IPS-18c (cell line): Measurements from ENCODE around the gene PGM2L1.
A peak's percentile ranks its signal among the peaks of the same experiment; 100 is the strongest.

ENCODE experiments used
- H3K4me3 ChIP-seq: 2 replicates; pipeline ENCODE4 v1.7.0; 2013; ENCODE audit warnings: low read depth, mild to moderate bottlenecking, low read length, moderate library complexity; ENCODE audit not compliant: insufficient read depth
- H3K9me3 ChIP-seq: one replicate; pipeline ENCODE4 v1.6.1; 2013; ENCODE audit warnings: mild to moderate bottlenecking, low read length, moderate library complexity; ENCODE audit not compliant: control insufficient read depth, insufficient read depth

The PGM2L1 gene

GRCh38 chr11:74322667-74323066 lies 75.6 kb downstream of the PGM2L1 start:
- H3K4me3 ChIP-seq = no peak overlapping the region
- H3K9me3 ChIP-seq = peaks cover 2% of the 10 kb centered on the region

- no peak overlapping the region for H3K4me3 ChIP-seq
- H3K9me3 ChIP-seq = peaks cover 2% of the 10 kb centered on the region
Measured at GRCh38 chr11:74321487-74322188, 76.6 kb downstream of the PGM2L1 start.

- H3K4me3 ChIP-seq = no peak overlapping the region
Measured at GRCh38 chr11:74320538-74320937, 77.7 kb downstream of the PGM2L1 start.

GRCh38 chr11:74319139-74319816 lies 79.0 kb downstream of the PGM2L1 start:
- Histone ChIP-seq H3K4me3 (no peak overlapping the region), H3K9me3 (peaks cover 2% of the 10 kb centered on the region)

More at GRCh38 chr11:74320538-74320937, 77.7 kb downstream of the PGM2L1 start:
- peaks cover 2% of the 10 kb centered on the region for H3K9me3 ChIP-seq

- Histone ChIP-seq H3K9me3 (no peaks in the 10 kb centered on the region), H3K4me3 (no peak overlapping the region)
Measured at GRCh38 chr11:74318241-74318932, 79.8 kb downstream of the PGM2L1 start.

- no peaks in the 10 kb centered on the region for H3K9me3 ChIP-seq
- no peak overlapping the region for H3K4me3 ChIP-seq
Measured at GRCh38 chr11:74316772-74317505, 81.3 kb downstream of the PGM2L1 start.

- Histone ChIP-seq H3K9me3 (no peaks in the 10 kb centered on the region), H3K4me3 (no peak overlapping the region)
Measured at GRCh38 chr11:74312326-74312725, 85.9 kb downstream of the PGM2L1 start.

GRCh38 chr11:74311352-74311926 lies 86.8 kb downstream of the PGM2L1 start, which contains the start of gene P4HA3:
Gene P4HA3, minus strand, starts transcription at chr11:74311640. Its CDS starts 29 bp downstream, at chr11:74311611.
- H3K9me3 ChIP-seq = no peaks in the 10 kb centered on the region
- peak within 1 kb of the TSS; percentile 46 for H3K4me3 ChIP-seq

- Histone ChIP-seq H3K4me3 (peak overlapping the region; percentile 46), H3K9me3 (no peaks in the 10 kb centered on the region)
Measured at GRCh38 chr11:74310857-74311256, 87.4 kb downstream of the PGM2L1 start.

GRCh38 chr11:74307434-74307833 lies 90.8 kb downstream of the PGM2L1 start:
- Histone ChIP-seq H3K9me3 (no peaks in the 10 kb centered on the region), H3K4me3 (no peak overlapping the region)

GRCh38 chr11:74306435-74307175 lies 91.6 kb downstream of the PGM2L1 start:
- no peak overlapping the region for H3K4me3 ChIP-seq
- no peaks in the 10 kb centered on the region for H3K9me3 ChIP-seq

GRCh38 chr11:74299015-74299414 lies 99.2 kb downstream of the PGM2L1 start:
- Histone ChIP-seq H3K9me3 (no peaks in the 10 kb centered on the region), H3K4me3 (no peak overlapping the region)

- Histone ChIP-seq H3K4me3 (no peak overlapping the region), H3K9me3 (no peaks in the 10 kb centered on the region)
Measured at GRCh38 chr11:74297484-74297883, 100.7 kb downstream of the PGM2L1 start.

GRCh38 chr11:74288911-74289310 lies 109.3 kb downstream of the PGM2L1 start:
- no peaks in the 10 kb centered on the region for H3K9me3 ChIP-seq
- no peak overlapping the region for H3K4me3 ChIP-seq

- Histone ChIP-seq H3K9me3 (no peaks in the 10 kb centered on the region), H3K4me3 (no peak overlapping the region)
Measured at GRCh38 chr11:74288161-74288560, 110.1 kb downstream of the PGM2L1 start.

GRCh38 chr11:74284466-74284865 lies 113.8 kb downstream of the PGM2L1 start:
- no peak overlapping the region for H3K4me3 ChIP-seq
- H3K9me3 ChIP-seq = no peaks in the 10 kb centered on the region
